Activated naive CD4-positive, alpha-beta T cell treated with anti-CD3 and anti-CD28 coated beads, Interleukin-2, amount 10 ng/mL, durations not matched to agents 7 days and 5 days (primary cell): Measurements from ENCODE around the gene TUBB6.
A peak's percentile ranks its signal among the peaks of the same experiment; 100 is the strongest.

ENCODE experiments used
- CTCF ChIA-PET: fragments of 350-600 bp; sonication (Branson Sonifier 250); formaldehyde crosslinking; loops from one replicate; lab custom pipeline; 2021; ENCODE audit warnings: antibody characterized with exemption; lab: Charles Lee
- DNase-seq: peaks from one replicate; pipeline ENCODE4 v3.0.0-alpha.2; 2020
- H3K27ac Mint-ChIP-seq: one replicate; pipeline ENCODE4 v1.8.0; 2021; ENCODE audit warnings: mild to moderate bottlenecking, moderate library complexity, mixed read lengths
- H3K27me3 Mint-ChIP-seq: one replicate; pipeline ENCODE4 v1.8.0; 2021; ENCODE audit warnings: mild to moderate bottlenecking, mixed read lengths
- H3K36me3 Mint-ChIP-seq: one replicate; pipeline ENCODE4 v1.8.0; 2021; ENCODE audit warnings: mixed read lengths
- H3K4me1 Mint-ChIP-seq: one replicate; pipeline ENCODE4 v1.8.0; 2021; ENCODE audit warnings: mixed read lengths
- H3K4me3 Mint-ChIP-seq: one replicate; pipeline ENCODE4 v1.8.0; 2021; ENCODE audit warnings: mild to moderate bottlenecking, moderate library complexity, mixed read lengths
- H3K9me3 Mint-ChIP-seq: one replicate; pipeline ENCODE4 v1.8.0; 2021; ENCODE audit warnings: mixed read lengths

TUBB6 gene

GRCh38 chr18:12307701-12308385 lies at the start of gene TUBB6:
TUBB6 (plus strand) TSS chr18:12308241; CDS start chr18:12308293, 52 bp downstream.
- H3K27me3 Mint-ChIP-seq: peaks cover 72% of the 10 kb centered on the region
- H3K4me3 Mint-ChIP-seq: peak within 1 kb of the TSS; percentile 66
- DNase-seq: peak; percentile 34
- no peak within 1 kb of the TSS for H3K27ac Mint-ChIP-seq
- peaks cover 8% of the 10 kb centered on the region for H3K36me3 Mint-ChIP-seq
- CTCF ChIA-PET: interaction anchor here (1.3 to 2.1 kb wide), 2 partner anchors 20 to 36 kb away, joined by 3 to 6 read pairs; no protein-coding TSS in a partner anchor
- peaks cover 16% of the 10 kb centered on the region for H3K4me1 Mint-ChIP-seq
- peaks cover 6% of the 10 kb centered on the region for H3K9me3 Mint-ChIP-seq

- CTCF ChIA-PET: interaction anchor here (1.5 kb wide), 1 partner anchor 13 kb away, joined by 5 read pairs; no protein-coding TSS in a partner anchor
These were observed 49.0 kb upstream of the TUBB6 start for GRCh38 chr18:12258719-12259705.

GRCh38 chr18:12262748-12263147 lies 45.3 kb upstream of the TUBB6 start:
- Mint-ChIP-seq H3K27me3 (peaks cover 49% of the 10 kb centered on the region), H3K36me3 (no peaks in the 10 kb centered on the region), H3K4me1 (no peaks in the 10 kb centered on the region), H3K4me3 (no peak overlapping the region), H3K9me3 (no peaks in the 10 kb centered on the region), H3K27ac (no peak overlapping the region)
- CTCF ChIA-PET: interaction anchor here (1.7 kb wide), 1 partner anchor 9 kb away, joined by 3 read pairs; no protein-coding TSS in a partner anchor
- DNase-seq: no peak

More at GRCh38 chr18:12258719-12259705, 49.0 kb upstream of the TUBB6 start:
- Mint-ChIP-seq H3K9me3 (no peaks in the 10 kb centered on the region), H3K4me1 (no peaks in the 10 kb centered on the region), H3K27me3 (peaks cover 59% of the 10 kb centered on the region), H3K27ac (no peak overlapping the region), H3K4me3 (no peak overlapping the region), H3K36me3 (no peaks in the 10 kb centered on the region)
- no peak for DNase-seq

GRCh38 chr18:12264864-12265263 lies 43.2 kb upstream of the TUBB6 start:
- Mint-ChIP-seq H3K9me3 (no peaks in the 10 kb centered on the region), H3K4me3 (no peak overlapping the region), H3K4me1 (no peaks in the 10 kb centered on the region), H3K27me3 (peaks cover 49% of the 10 kb centered on the region), H3K36me3 (no peaks in the 10 kb centered on the region), H3K27ac (no peak overlapping the region)
- CTCF ChIA-PET: no interaction called here
- DNase-seq: no peak

- peak; percentile 67 for DNase-seq
- H3K27ac Mint-ChIP-seq: no peak overlapping the region
- H3K4me3 Mint-ChIP-seq: peak overlapping the region; percentile 58
- CTCF ChIA-PET: interaction anchor here (0.5 to 2.2 kb wide), 13 partner anchors 9 to 930 kb away, joined by 3 to 6 read pairs (median 4); partner anchors contain the start of gene TUBB6
- no peaks in the 10 kb centered on the region for H3K36me3 Mint-ChIP-seq
- H3K9me3 Mint-ChIP-seq: no peaks in the 10 kb centered on the region
- H3K4me1 Mint-ChIP-seq: peaks cover 2% of the 10 kb centered on the region
- H3K27me3 Mint-ChIP-seq: peaks cover 11% of the 10 kb centered on the region
These were observed 36.4 kb upstream of the TUBB6 start for GRCh38 chr18:12271376-12272235.

GRCh38 chr18:12274793-12275192 lies 33.2 kb upstream of the TUBB6 start:
- no peak overlapping the region for H3K4me3 Mint-ChIP-seq
- H3K36me3 Mint-ChIP-seq: no peaks in the 10 kb centered on the region
- CTCF ChIA-PET: no interaction called here
- no peaks in the 10 kb centered on the region for H3K9me3 Mint-ChIP-seq
- DNase-seq: no peak
- H3K27me3 Mint-ChIP-seq: peaks cover 13% of the 10 kb centered on the region
- peaks cover 2% of the 10 kb centered on the region for H3K4me1 Mint-ChIP-seq
- H3K27ac Mint-ChIP-seq: no peak overlapping the region

GRCh38 chr18:12276736-12277554 lies 31.1 kb upstream of the TUBB6 start:
- no peaks in the 10 kb centered on the region for H3K9me3 Mint-ChIP-seq
- H3K27ac Mint-ChIP-seq: peak overlapping the region; percentile 49
- no peak for DNase-seq
- H3K4me3 Mint-ChIP-seq: no peak overlapping the region
- no peaks in the 10 kb centered on the region for H3K4me1 Mint-ChIP-seq
- peaks cover 9% of the 10 kb centered on the region for H3K27me3 Mint-ChIP-seq
- H3K36me3 Mint-ChIP-seq: no peaks in the 10 kb centered on the region
- CTCF ChIA-PET: no interaction called here

- H3K27ac Mint-ChIP-seq: no peak overlapping the region
- H3K36me3 Mint-ChIP-seq: no peaks in the 10 kb centered on the region
- H3K4me1 Mint-ChIP-seq: no peaks in the 10 kb centered on the region
- no peak overlapping the region for H3K4me3 Mint-ChIP-seq
- no peaks in the 10 kb centered on the region for H3K9me3 Mint-ChIP-seq
- no peak for DNase-seq
- CTCF ChIA-PET: interaction anchor here (1.9 kb wide), 1 partner anchor 22 kb away, joined by 5 read pairs; no protein-coding TSS in a partner anchor
- H3K27me3 Mint-ChIP-seq: peaks cover 21% of the 10 kb centered on the region
These were observed 29.8 kb upstream of the TUBB6 start for GRCh38 chr18:12278215-12278671.

GRCh38 chr18:12278741-12279682 lies 29.0 kb upstream of the TUBB6 start:
- H3K4me1 Mint-ChIP-seq: no peaks in the 10 kb centered on the region
- H3K4me3 Mint-ChIP-seq: no peak overlapping the region
- H3K36me3 Mint-ChIP-seq: no peaks in the 10 kb centered on the region
- CTCF ChIA-PET: interaction anchor here (0.6 to 1.9 kb wide), 3 partner anchors 7 to 28 kb away, joined by 5 read pairs; no protein-coding TSS in a partner anchor
- H3K27me3 Mint-ChIP-seq: peaks cover 24% of the 10 kb centered on the region
- no peak overlapping the region for H3K27ac Mint-ChIP-seq
- H3K9me3 Mint-ChIP-seq: no peaks in the 10 kb centered on the region
- no peak for DNase-seq

- DNase-seq: no peak
- Mint-ChIP-seq H3K27ac (no peak overlapping the region), H3K4me1 (no peaks in the 10 kb centered on the region), H3K4me3 (no peak overlapping the region), H3K36me3 (no peaks in the 10 kb centered on the region), H3K27me3 (peaks cover 34% of the 10 kb centered on the region), H3K9me3 (no peaks in the 10 kb centered on the region)
- CTCF ChIA-PET: interaction anchor here (0.6 to 1.9 kb wide), 4 partner anchors 8 to 44 kb away, joined by 5 read pairs; no protein-coding TSS in a partner anchor
These were observed 28.1 kb upstream of the TUBB6 start for GRCh38 chr18:12279781-12280531.

- Mint-ChIP-seq H3K36me3 (no peaks in the 10 kb centered on the region), H3K9me3 (no peaks in the 10 kb centered on the region), H3K4me1 (no peaks in the 10 kb centered on the region), H3K4me3 (no peak overlapping the region), H3K27ac (no peak overlapping the region), H3K27me3 (peaks cover 53% of the 10 kb centered on the region)
- CTCF ChIA-PET: no interaction called here
- no peak for DNase-seq
These were observed 26.2 kb upstream of the TUBB6 start for GRCh38 chr18:12281861-12282260.
